ENCODE measurements around the gene UPP2.

Gene UPP2

GRCh38 chr2:158142165-158142564 is 40.5 kb downstream of the UPP2 start:
- Histone ChIP-seq H3K4me2 (ENCODE audit: low read depth, low read length, poor library complexity, severe bottlenecking) (no peak overlapping the region), H3K79me2 (ENCODE audit: insufficient read depth, low read length) (no peaks in the 10 kb centered on the region), H3K27ac (ENCODE audit: low read depth, low read length) (no peak overlapping the region), H3K9me2 (replicated peaks; ENCODE audit: insufficient read depth, low read length) (no peaks in the 10 kb centered on the region), H4K20me1 (ENCODE audit: low read depth, low read length) (no peaks in the 10 kb centered on the region), H2AFZ (ENCODE audit: low read depth, low read length, severe bottlenecking) (no peak overlapping the region), H3K9ac (ENCODE audit: low read length) (no peak overlapping the region), H3K27me3 (ENCODE audit: low read length) (no peaks in the 10 kb centered on the region), H3K36me3 (ENCODE audit: low read length) (no peaks in the 10 kb centered on the region), H3F3A (ENCODE audit: insufficient read depth) (no peaks in the 10 kb centered on the region), H3K4me3 (ENCODE audit: insufficient read depth, low read length, poor library complexity, severe bottlenecking) (no peak overlapping the region), H3K9me3 (ENCODE audit: insufficient read depth, low read length) (no peaks in the 10 kb centered on the region)
- no peak for TF ChIP-seq CTCF (IDR thresholded peaks at IDR 0.05; ENCODE audit: insufficient read depth, low read length, poor library complexity, severe bottlenecking)
- no peak for TF ChIP-seq EZH2phosphoT487 (conservative IDR thresholded peaks at IDR 0.05; ENCODE audit: low read length)

GRCh38 chr2:158142568-158143332 is 41.1 kb downstream of the UPP2 start:
- no peaks in the 10 kb centered on the region for H3F3A ChIP-seq (ENCODE audit: insufficient read depth)
- TF ChIP-seq EZH2phosphoT487 (conservative IDR thresholded peaks at IDR 0.05; ENCODE audit: low read length), result no peak
- TF ChIP-seq CTCF (IDR thresholded peaks at IDR 0.05; ENCODE audit: insufficient read depth, low read length, poor library complexity, severe bottlenecking), result no peak
- no peak overlapping the region for H3K9ac ChIP-seq (ENCODE audit: low read length)
- no peak overlapping the region for H3K4me2 ChIP-seq (ENCODE audit: low read depth, low read length, poor library complexity, severe bottlenecking)
- H3K9me3 ChIP-seq (ENCODE audit: insufficient read depth, low read length), result no peaks in the 10 kb centered on the region
- no peaks in the 10 kb centered on the region for H3K79me2 ChIP-seq (ENCODE audit: insufficient read depth, low read length)
- H3K27me3 ChIP-seq (ENCODE audit: low read length), result no peaks in the 10 kb centered on the region
- no peaks in the 10 kb centered on the region for H3K9me2 ChIP-seq (replicated peaks; ENCODE audit: insufficient read depth, low read length)
- no peak overlapping the region for H2AFZ ChIP-seq (ENCODE audit: low read depth, low read length, severe bottlenecking)
- no peaks in the 10 kb centered on the region for H3K36me3 ChIP-seq (ENCODE audit: low read length)
- H4K20me1 ChIP-seq (ENCODE audit: low read depth, low read length), result no peaks in the 10 kb centered on the region
- no peak overlapping the region for H3K27ac ChIP-seq (ENCODE audit: low read depth, low read length)
- H3K4me3 ChIP-seq (ENCODE audit: insufficient read depth, low read length, poor library complexity, severe bottlenecking), result no peak overlapping the region

- Histone ChIP-seq H3F3A (ENCODE audit: insufficient read depth) (no peaks in the 10 kb centered on the region), H3K79me2 (ENCODE audit: insufficient read depth, low read length) (no peaks in the 10 kb centered on the region), H4K20me1 (ENCODE audit: low read depth, low read length) (no peaks in the 10 kb centered on the region), H3K36me3 (ENCODE audit: low read length) (no peaks in the 10 kb centered on the region), H2AFZ (ENCODE audit: low read depth, low read length, severe bottlenecking) (no peak overlapping the region), H3K27me3 (ENCODE audit: low read length) (no peaks in the 10 kb centered on the region), H3K9me3 (ENCODE audit: insufficient read depth, low read length) (no peaks in the 10 kb centered on the region), H3K9me2 (replicated peaks; ENCODE audit: insufficient read depth, low read length) (no peaks in the 10 kb centered on the region), H3K4me2 (ENCODE audit: low read depth, low read length, poor library complexity, severe bottlenecking) (no peak overlapping the region), H3K9ac (ENCODE audit: low read length) (no peak overlapping the region), H3K4me3 (ENCODE audit: insufficient read depth, low read length, poor library complexity, severe bottlenecking) (no peak overlapping the region), H3K27ac (ENCODE audit: low read depth, low read length) (no peak overlapping the region)
- no peak for TF ChIP-seq CTCF (IDR thresholded peaks at IDR 0.05; ENCODE audit: insufficient read depth, low read length, poor library complexity, severe bottlenecking)
Observed at GRCh38 chr2:158143703-158144360, 42.2 kb downstream of the UPP2 start.
